Natural killer cell (primary cell): ENCODE measurements around the gene KDM6B. TPM values are rescaled to one million over a fixed set of nuclear protein-coding genes. Genes with fewer than 3 reads are reported as not detected.
A peak's percentile ranks its signal among the peaks of the same experiment; 100 is the strongest.
"Not testable (repeated sequence)": the region's sequence is repeated elsewhere in the genome, so short reads cannot be mapped to it uniquely, and the experiment has no call there.

ENCODE experiments used
- ATAC-seq, 3 donors: fragments of 150-1000 bp in 2 of 3; fragments of 200-7000 bp in 1 of 3; cut with Tn5 transposase; 1 replicate in 1 of 3; 2 replicates in 2 of 3; pipeline ENCODE4 v1.10.0; 2021; ENCODE audit warnings: mild to moderate bottlenecking in 2 of 3, moderate library complexity in 2 of 3
- DNase-seq, 2 donors: peaks; one replicate each; pipeline versions ENCODE4 v3.0.0 to v3.0.0-alpha.2; 2013 to 2021; ENCODE audit warnings: mixed read lengths in 1 of 2
- H3K27ac ChIP-seq: one replicate; pipeline ENCODE4 v1.5.1; 2013; ENCODE audit warnings: mild to moderate bottlenecking, low read length
- H3K27me3 ChIP-seq: one replicate; pipeline ENCODE4 v1.6.1; 2013; ENCODE audit warnings: low read length; ENCODE audit not compliant: control insufficient read depth, insufficient read depth
- H3K36me3 ChIP-seq: one replicate; pipeline ENCODE4 v1.6.1; 2013; ENCODE audit warnings: low read length; ENCODE audit not compliant: control insufficient read depth, insufficient read depth
- H3K4me1 ChIP-seq: one replicate; pipeline ENCODE4 v1.6.1; 2013; ENCODE audit warnings: low read length; ENCODE audit not compliant: control insufficient read depth, insufficient read depth
- H3K4me3 ChIP-seq: one replicate; pipeline ENCODE4 v1.5.1; 2013; ENCODE audit warnings: low read length
- H3K9me3 ChIP-seq: one replicate; pipeline ENCODE4 v1.6.1; 2013; ENCODE audit warnings: low read length; ENCODE audit not compliant: control insufficient read depth, insufficient read depth
- H3K27ac Mint-ChIP-seq, 2 donors: one replicate each; pipeline ENCODE4 v1.8.0; 2022; ENCODE audit warnings: mild to moderate bottlenecking in 2 of 2, mixed read lengths in 2 of 2, moderate library complexity in 1 of 2
- H3K27me3 Mint-ChIP-seq, 2 donors: one replicate each; pipeline ENCODE4 v1.8.0; 2022; ENCODE audit warnings: low read depth in 2 of 2, mixed read lengths in 2 of 2
- H3K36me3 Mint-ChIP-seq: one replicate; pipeline ENCODE4 v1.8.0; 2022; ENCODE audit warnings: mixed read lengths
- H3K4me1 Mint-ChIP-seq, 2 donors: one replicate each; pipeline ENCODE4 v1.8.0; 2022; ENCODE audit warnings: mixed read lengths in 2 of 2
- H3K4me3 Mint-ChIP-seq: one replicate; pipeline ENCODE4 v1.8.0; 2022; ENCODE audit warnings: mild to moderate bottlenecking, moderate library complexity, mixed read lengths
- H3K9me3 Mint-ChIP-seq, 2 donors: one replicate each; pipeline ENCODE4 v1.8.0; 2022; ENCODE audit warnings: mixed read lengths in 2 of 2
- CTCF ChIP-seq: fragments of 200-600 bp; IDR thresholded peaks from one replicate; pipeline ENCODE4 v1.8.0; 2022; ENCODE audit warnings: antibody characterized with exemption
- WGBS: methylation state at CpG from one replicate; pipeline ENCODE4 v1.1.7; 2013; ENCODE audit warnings: missing lambda C conversion rate; ENCODE audit not compliant: insufficient coverage; 5-methylcytosine and 5-hydroxymethylcytosine counted together
- intact Hi-C: fragments of 100-400 bp; cut with micrococcal nuclease; formaldehyde crosslinking; loops from one replicate; pipeline ENCODE4 v1.14.2; 2022
- total RNA-seq, 4 donors: library from RNA; stranded (reverse); fragments of 120-200 nt in 1 of 4; gene quantifications; one replicate each; pipeline versions ENCODE4 v1.2.3 to v1.2.4, GENCODE V29; 2013 to 2022

Gene KDM6B
- total RNA-seq, 3 donors from 2014 or later (not counting 1 experiment from before 2014, with no cell fraction given) = 104 to 165 (median 149) TPM

GRCh38 chr17:7859028-7859427 lies 25.0 kb downstream of the KDM6B start:
- no peaks in the 10 kb centered on the region for H3K9me3 ChIP-seq
- Mint-ChIP-seq H3K9me3 (no peaks in the 10 kb centered on the region), H3K4me1 (peaks cover 6 to 9% of the 10 kb centered on the region in 2 donors), H3K27me3 (no peaks in the 10 kb centered on the region), H3K36me3 (no peaks in the 10 kb centered on the region), H3K4me3 (no peak overlapping the region), H3K27ac (no peak overlapping the region)
- H3K27ac ChIP-seq = no peak overlapping the region
- no peak for TF ChIP-seq CTCF
- intact Hi-C loops = loop anchor here (5.0 to 10.0 kb wide), 2 partner anchors 114 to 172 kb away; partner anchors contain the start of genes TP53 and WRAP53
- H3K4me1 ChIP-seq = peaks cover 27% of the 10 kb centered on the region
- H3K4me3 ChIP-seq = no peak overlapping the region
- no peaks in the 10 kb centered on the region for H3K27me3 ChIP-seq
- ATAC-seq (no peak), DNase-seq (no peak)
- H3K36me3 ChIP-seq = peaks cover 2% of the 10 kb centered on the region
- WGBS = 94% methylated on average over 5 of the region's 8 CpGs

- Mint-ChIP-seq H3K36me3 (no peaks in the 10 kb centered on the region), H3K27ac (no peak overlapping the region), H3K9me3 (no peaks in the 10 kb centered on the region), H3K27me3 (no peaks in the 10 kb centered on the region), H3K4me3 (no peak overlapping the region), H3K4me1 (peaks cover 20 to 23% of the 10 kb centered on the region in 2 donors)
- no peak for ATAC-seq
- H3K4me1 ChIP-seq = peaks cover 18% of the 10 kb centered on the region
- H3K36me3 ChIP-seq = peaks cover 2% of the 10 kb centered on the region
- H3K27me3 ChIP-seq = no peaks in the 10 kb centered on the region
- DNase-seq = peak; percentile 25 to 76
- 55% methylated on average over 2 of the region's 3 CpGs for WGBS
- no peak overlapping the region for H3K4me3 ChIP-seq
- intact Hi-C loops = loop anchor here (1.0 to 5.0 kb wide), 3 partner anchors 49 to 194 kb away; no protein-coding TSS in a partner anchor
- no peaks in the 10 kb centered on the region for H3K9me3 ChIP-seq
- H3K27ac ChIP-seq = no peak overlapping the region
- TF ChIP-seq CTCF = peak; percentile 84
Observed at GRCh38 chr17:7862692-7863437, 28.8 kb downstream of the KDM6B start.

GRCh38 chr17:7864384-7864783 lies 30.4 kb downstream of the KDM6B start:
- not testable (repeated sequence) for H3K4me3 ChIP-seq, ATAC-seq, H3K27ac ChIP-seq, H3K27me3 Mint-ChIP-seq, H3K36me3 ChIP-seq, H3K27me3 ChIP-seq, H3K36me3 Mint-ChIP-seq, H3K9me3 Mint-ChIP-seq, H3K9me3 ChIP-seq, DNase-seq, H3K4me3 Mint-ChIP-seq, H3K27ac Mint-ChIP-seq
- whole genome bisulfite sequencing = 78% methylated on average over 5 of the region's 5 CpGs
- peaks cover 14% of the 10 kb centered on the region for H3K4me1 ChIP-seq
- peaks cover 33 to 36% of the 10 kb centered on the region in 2 donors for H3K4me1 Mint-ChIP-seq
- intact Hi-C loops = loop anchor here (5.0 kb wide), 1 partner anchor 48 kb away; no protein-coding TSS in a partner anchor

GRCh38 chr17:7864995-7865650 lies 31.1 kb downstream of the KDM6B start:
- 100% methylated on average over 2 of the region's 5 CpGs for WGBS
- no peaks in the 10 kb centered on the region for H3K9me3 ChIP-seq
- no peak overlapping the region for H3K27ac ChIP-seq
- Mint-ChIP-seq H3K27ac (no peak overlapping the region), H3K36me3 (no peaks in the 10 kb centered on the region), H3K4me3 (no peak overlapping the region), H3K27me3 (no peaks in the 10 kb centered on the region), H3K4me1 (peaks cover 33 to 36% of the 10 kb centered on the region in 2 donors), H3K9me3 (no peaks in the 10 kb centered on the region)
- H3K36me3 ChIP-seq = no peaks in the 10 kb centered on the region
- TF ChIP-seq CTCF = no peak
- intact Hi-C loops = loop anchor here (5.0 kb wide), 1 partner anchor 47 kb away; no protein-coding TSS in a partner anchor
- ATAC-seq = no peak
- no peak overlapping the region for H3K4me3 ChIP-seq
- peaks cover 14% of the 10 kb centered on the region for H3K4me1 ChIP-seq
- peak in 1 of 2 donors; percentile 6 for DNase-seq
- H3K27me3 ChIP-seq = no peaks in the 10 kb centered on the region
